SU-DHL-6 (cell line): ENCODE results near the gene BTN3A1.

Source experiments
- EZH2phosphoT487 ChIP-seq: fragments of 200-600 bp; sonication (generic), shearing (Covaris generic); conservative IDR thresholded peaks from 2 replicates; pipeline ENCODE4 v1.6.1; 2018; ENCODE audit warnings: mild to moderate bottlenecking, antibody characterized with exemption, low read length, moderate library complexity, mixed read lengths
- TF ChIP-seq, protein P1 (sequence below): fragments of 200-600 bp; sonication (generic); IDR thresholded peaks from one replicate; pipeline ENCODE4 v1.5.1; 2017; ENCODE audit warnings: antibody characterized with exemption, mild to moderate bottlenecking, low read length, moderate library complexity; ENCODE audit not compliant: insufficient read depth, poor library complexity, severe bottlenecking

DNA sequence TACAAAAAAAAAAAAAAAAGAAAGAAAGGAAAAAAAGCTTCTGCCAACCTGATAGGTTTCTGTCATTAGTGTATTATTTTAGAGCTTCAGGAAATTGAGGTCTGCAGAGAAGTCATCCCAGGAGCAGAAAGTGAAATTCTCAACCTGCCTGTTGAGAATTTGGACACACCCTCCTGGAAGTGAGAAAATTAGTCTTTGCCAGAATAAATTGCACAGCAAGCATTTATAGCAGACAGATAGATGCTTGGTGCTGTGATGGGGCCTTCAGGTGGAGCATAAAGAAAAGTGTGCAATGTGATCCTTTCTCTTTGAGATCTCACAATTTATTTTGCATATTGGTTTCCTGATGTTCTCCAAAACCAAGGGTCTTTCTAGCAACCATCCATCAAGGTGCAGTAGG lies 14.5 kb upstream of the BTN3A1 start:
- TF ChIP-seq, protein P1, sequence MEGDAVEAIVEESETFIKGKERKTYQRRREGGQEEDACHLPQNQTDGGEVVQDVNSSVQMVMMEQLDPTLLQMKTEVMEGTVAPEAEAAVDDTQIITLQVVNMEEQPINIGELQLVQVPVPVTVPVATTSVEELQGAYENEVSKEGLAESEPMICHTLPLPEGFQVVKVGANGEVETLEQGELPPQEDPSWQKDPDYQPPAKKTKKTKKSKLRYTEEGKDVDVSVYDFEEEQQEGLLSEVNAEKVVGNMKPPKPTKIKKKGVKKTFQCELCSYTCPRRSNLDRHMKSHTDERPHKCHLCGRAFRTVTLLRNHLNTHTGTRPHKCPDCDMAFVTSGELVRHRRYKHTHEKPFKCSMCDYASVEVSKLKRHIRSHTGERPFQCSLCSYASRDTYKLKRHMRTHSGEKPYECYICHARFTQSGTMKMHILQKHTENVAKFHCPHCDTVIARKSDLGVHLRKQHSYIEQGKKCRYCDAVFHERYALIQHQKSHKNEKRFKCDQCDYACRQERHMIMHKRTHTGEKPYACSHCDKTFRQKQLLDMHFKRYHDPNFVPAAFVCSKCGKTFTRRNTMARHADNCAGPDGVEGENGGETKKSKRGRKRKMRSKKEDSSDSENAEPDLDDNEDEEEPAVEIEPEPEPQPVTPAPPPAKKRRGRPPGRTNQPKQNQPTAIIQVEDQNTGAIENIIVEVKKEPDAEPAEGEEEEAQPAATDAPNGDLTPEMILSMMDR = no peak
- TF ChIP-seq EZH2phosphoT487 = no peak
